B cell (primary cell): ENCODE data around the gene CFB. TPM values are rescaled to one million over a fixed set of nuclear protein-coding genes. Genes with fewer than 3 reads are reported as not detected.

Experiments
- ATAC-seq: fragments of 200-7000 bp; cut with Tn5 transposase; one replicate; pipeline ENCODE4 v1.10.0; 2021; ENCODE audit warnings: low read depth, mild to moderate bottlenecking, moderate number of reproducible peaks, moderate library complexity
- CTCF ChIA-PET: fragments of 350-600 bp; sonication (Branson Sonifier 250); formaldehyde crosslinking; loops from one replicate; lab custom pipeline; 2021; ENCODE audit warnings: antibody characterized with exemption, inconsistent platforms; lab: Charles Lee
- POLR2A ChIA-PET: fragments of 350-600 bp; sonication (Branson Sonifier 250); formaldehyde crosslinking; loops from one replicate; lab custom pipeline; 2021; ENCODE audit warnings: antibody characterized with exemption; lab: Charles Lee
- DNase-seq: peaks from one replicate; pipeline ENCODE4 v3.0.0; 2013
- H2AFZ ChIP-seq: 2 replicates; pipeline ENCODE4 v1.6.1; 2012; ENCODE audit warnings: mild to moderate bottlenecking, low read depth, low read length; ENCODE audit not compliant: insufficient read depth, poor library complexity, severe bottlenecking
- H3K27ac ChIP-seq, 2 donors: 1 replicate in 1 of 2; 2 replicates in 1 of 2; pipeline ENCODE4 v1.5.1; 2012 to 2013; ENCODE audit warnings: low read length in 2 of 2, mild to moderate bottlenecking in 2 of 2, moderate library complexity in 1 of 2
- H3K27me3 ChIP-seq, 4 experiments: fragments of 200-600 bp in 1 of 4; sonication (generic) in 1 of 4; replicated peaks in 1 of 4; 1 replicate in 2 of 4; 2 replicates in 2 of 4; pipeline versions ENCODE4 v1.6.1 to v1.7.0; 2013 to 2016; ENCODE audit warnings: low read length in 3 of 4, mild to moderate bottlenecking in 2 of 4, mixed read lengths in 1 of 4, moderate library complexity in 1 of 4; ENCODE audit not compliant: insufficient read depth in 4 of 4, control insufficient read depth in 3 of 4; ENCODE audit errors: control extremely low read depth in 1 of 4
- H3K36me3 ChIP-seq, 2 experiments: replicated peaks in 1 of 2; 1 replicate in 1 of 2; 2 replicates in 1 of 2; pipeline versions ENCODE4 v1.6.1 to v1.7.1; 2013; ENCODE audit warnings: low read length in 1 of 2; ENCODE audit not compliant: insufficient read depth in 2 of 2, control insufficient read depth in 1 of 2; ENCODE audit errors: control extremely low read depth in 1 of 2, extremely low read depth in 1 of 2
- H3K4me1 ChIP-seq, 2 donors: fragments of 200-600 bp in 1 of 2; sonication (generic) in 1 of 2; 1 replicate in 1 of 2; 2 replicates in 1 of 2; pipeline versions ENCODE4 v1.5.1 to v1.6.1; 2013 to 2017; ENCODE audit warnings: low read length in 2 of 2; ENCODE audit not compliant: control insufficient read depth in 2 of 2, insufficient read depth in 2 of 2
- H3K4me2 ChIP-seq: replicated peaks from 2 replicates; pipeline ENCODE3; 2012; ENCODE audit warnings: mild to moderate bottlenecking, low read depth, low read length; ENCODE audit not compliant: poor library complexity, severe bottlenecking
- H3K4me3 ChIP-seq, 5 experiments: fragments of 200-600 bp in 1 of 5; sonication (generic) in 1 of 5; 1 replicate in 3 of 5; 2 replicates in 2 of 5; pipeline versions ENCODE4 v1.5.1 to v1.7.0; 2011 to 2016; ENCODE audit warnings: low read length in 4 of 5, mild to moderate bottlenecking in 4 of 5, low read depth in 2 of 5, control low read depth in 1 of 5, moderate library complexity in 1 of 5; ENCODE audit not compliant: insufficient read depth in 1 of 5; ENCODE audit errors: control extremely low read depth in 1 of 5, extremely low read depth in 1 of 5
- H3K79me2 ChIP-seq: fragments of 200-600 bp; sonication (generic); one replicate; pipeline ENCODE4 v1.6.0; 2016; ENCODE audit warnings: low read length; ENCODE audit not compliant: control insufficient read depth, insufficient read depth
- H3K9ac ChIP-seq: fragments of 200-600 bp; sonication (generic); 2 replicates; pipeline ENCODE4 v1.6.1; 2017; ENCODE audit warnings: mild to moderate bottlenecking, low read length, moderate library complexity
- H3K9me3 ChIP-seq, 3 donors: one replicate each; pipeline versions ENCODE4 v1.6.1 to v1.7.1; 2013; ENCODE audit warnings: low read length in 2 of 3; ENCODE audit not compliant: control insufficient read depth in 2 of 3, insufficient read depth in 1 of 3; ENCODE audit errors: control extremely low read depth in 1 of 3
- H4K20me1 ChIP-seq: 2 replicates; pipeline ENCODE4 v1.6.0; 2012; ENCODE audit warnings: mild to moderate bottlenecking, low read length; ENCODE audit not compliant: insufficient read depth, control insufficient read depth, poor library complexity, severe bottlenecking
- H3K27ac Mint-ChIP-seq: one replicate; pipeline ENCODE4 v1.8.0; 2021; ENCODE audit warnings: mixed read lengths
- H3K27me3 Mint-ChIP-seq: one replicate; pipeline ENCODE4 v1.8.0; 2021; ENCODE audit warnings: mixed read lengths
- H3K4me1 Mint-ChIP-seq: one replicate; pipeline ENCODE4 v1.8.0; 2021; ENCODE audit warnings: mixed read lengths
- H3K4me3 Mint-ChIP-seq: one replicate; pipeline ENCODE4 v1.8.0; 2021; ENCODE audit warnings: mixed read lengths
- H3K9me3 Mint-ChIP-seq: one replicate; pipeline ENCODE4 v1.8.0; 2022; ENCODE audit warnings: mixed read lengths; ENCODE audit not compliant: insufficient read depth
- CTCF ChIP-seq: fragments of 200-600 bp; IDR thresholded peaks from one replicate; pipeline ENCODE4 v1.8.0; 2022; ENCODE audit warnings: antibody characterized with exemption, mild to moderate bottlenecking
- EZH2 ChIP-seq: IDR thresholded peaks from 2 replicates; pipeline ENCODE4 v1.6.1; 2012; ENCODE audit warnings: borderline replicate concordance, low read depth, mild to moderate bottlenecking, moderate library complexity, low read length; ENCODE audit not compliant: insufficient read depth, poor library complexity, severe bottlenecking
- WGBS: methylation state at CpG from one replicate; pipeline ENCODE4 v1.1.5; 2013; ENCODE audit warnings: missing lambda C conversion rate; ENCODE audit not compliant: insufficient coverage; 5-methylcytosine and 5-hydroxymethylcytosine counted together
- intact Hi-C: fragments of 100-400 bp; cut with micrococcal nuclease; formaldehyde crosslinking; loops from one replicate; pipeline ENCODE4 v1.10.0; 2022
- polyA plus RNA-seq: library from polyadenylated mRNA; depleted of rRNA; stranded (reverse); fragments of >200 nt; gene quantifications from 2 replicates; pipeline ENCODE4 v1.2.3, GENCODE V29; 2012
- total RNA-seq, 2 donors: library from RNA; stranded (reverse); fragments of 120-200 nt in 1 of 2; gene quantifications; 1 replicate in 1 of 2; 2 replicates in 1 of 2; pipeline versions ENCODE4 v1.2.3 to v1.2.4, GENCODE V29; 2013 to 2022

The CFB gene
- total and polyA plus RNA-seq, 2 donors (not counting 1 experiment from before 2014, with no cell fraction given): not detected

DNA sequence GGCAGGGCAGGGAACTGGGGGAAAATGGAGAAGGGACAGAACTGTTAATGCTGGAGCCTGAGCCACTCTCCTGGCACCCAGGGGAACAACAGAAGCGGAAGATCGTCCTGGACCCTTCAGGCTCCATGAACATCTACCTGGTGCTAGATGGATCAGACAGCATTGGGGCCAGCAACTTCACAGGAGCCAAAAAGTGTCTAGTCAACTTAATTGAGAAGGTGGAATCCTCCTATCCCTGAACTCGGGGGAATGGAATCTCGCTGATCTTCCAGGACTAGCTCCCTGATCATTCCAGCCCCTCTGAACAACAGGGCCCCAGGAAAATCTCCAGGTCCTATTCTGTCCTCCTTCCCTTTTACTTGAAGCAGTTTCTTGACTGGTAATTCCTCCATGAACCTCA, 2.0 kb downstream of the CFB start:
- Mint-ChIP-seq H3K27me3 (peaks cover 10% of the 10 kb centered on the region), H3K27ac (no peak overlapping the region), H3K4me1 (no peaks in the 10 kb centered on the region), H3K4me3 (no peak overlapping the region), H3K9me3 (no peaks in the 10 kb centered on the region)
- Histone ChIP-seq H3K79me2 (no peaks in the 10 kb centered on the region), H3K4me2 (no peak overlapping the region), H3K9ac (no peak overlapping the region), H4K20me1 (no peaks in the 10 kb centered on the region), H3K9me3 (no peaks in the 10 kb centered on the region), H2AFZ (no peak overlapping the region), H3K27me3 (peaks cover 0 to 22% (median 5%) of the 10 kb centered on the region in 4 experiments), H3K4me3 (no peak overlapping the region), H3K4me1 (no peaks in the 10 kb centered on the region), H3K27ac (no peak overlapping the region), H3K36me3 (peaks cover 0 to 19% of the 10 kb centered on the region in 2 experiments)
- POLR2A ChIA-PET: no interaction called here
- intact Hi-C loops: no loop called here
- ATAC-seq (no peak), DNase-seq (no peak)
- WGBS: 96% methylated on average over 4 of the region's 4 CpGs
- CTCF ChIA-PET: no interaction called here
- no peak for TF ChIP-seq EZH2
- no peak for TF ChIP-seq CTCF

DNA sequence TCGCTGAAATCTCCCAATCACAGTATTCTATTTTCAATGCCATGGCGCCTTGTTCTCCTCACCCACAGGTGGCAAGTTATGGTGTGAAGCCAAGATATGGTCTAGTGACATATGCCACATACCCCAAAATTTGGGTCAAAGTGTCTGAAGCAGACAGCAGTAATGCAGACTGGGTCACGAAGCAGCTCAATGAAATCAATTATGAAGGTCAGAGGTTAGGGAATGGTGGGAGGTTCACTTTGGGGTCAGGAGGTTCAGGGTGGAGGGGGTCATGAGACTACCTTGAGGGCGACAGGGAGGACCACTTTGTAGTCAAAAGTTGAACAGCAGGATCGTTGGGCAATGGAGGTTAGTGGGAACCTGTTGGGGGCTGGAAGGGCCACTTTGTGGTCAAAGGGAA, 2.4 kb downstream of the CFB start:
- Histone ChIP-seq H3K36me3 (peaks cover 0 to 23% of the 10 kb centered on the region in 2 experiments), H2AFZ (no peak overlapping the region), H3K4me1 (no peaks in the 10 kb centered on the region), H3K9ac (no peak overlapping the region), H3K27me3 (peaks cover 0 to 18% (median 4%) of the 10 kb centered on the region in 4 experiments), H4K20me1 (no peaks in the 10 kb centered on the region), H3K9me3 (no peaks in the 10 kb centered on the region), H3K79me2 (no peaks in the 10 kb centered on the region), H3K4me2 (no peak overlapping the region), H3K27ac (no peak overlapping the region), H3K4me3 (no peak overlapping the region)
- ATAC-seq (no peak), DNase-seq (no peak)
- ChIA-PET CTCF (no interaction called here), POLR2A (no interaction called here)
- H3K4me1 Mint-ChIP-seq: no peaks in the 10 kb centered on the region
- H3K27ac Mint-ChIP-seq: no peak overlapping the region
- no peaks in the 10 kb centered on the region for H3K9me3 Mint-ChIP-seq
- WGBS: 72% methylated on average over 4 of the region's 5 CpGs
- no peak overlapping the region for H3K4me3 Mint-ChIP-seq
- TF ChIP-seq CTCF (no peak), EZH2 (no peak)
- peaks cover 10% of the 10 kb centered on the region for H3K27me3 Mint-ChIP-seq
- intact Hi-C loops: no loop called here
